ENCODE results near the gene MIS12. TPM values are rescaled to one million over a fixed set of nuclear protein-coding genes. Genes with fewer than 3 reads are reported as not detected.

The MIS12 gene
- total RNA-seq (10 to 100 TPM; 14.6 to 16.1 TPM), polyA plus RNA-seq (10 to 100 TPM in 1 of 2 donors, 1 to 10 TPM in 1; 7.3 to 11.2 TPM)
- long read RNA-seq, donor 1, transcript MIS12-202 (2 exons, 2,204 nt) = major isoform, 38 of 48 reads
- long read RNA-seq, donor 1, partial matches to known transcripts = 5 of 48 reads
- long read RNA-seq, donor 1, other reads (novel, unspliced or antisense) = 0 of 48 reads
- long read RNA-seq, donor 2, partial matches to known transcripts = 2 of 10 reads
- long read RNA-seq, donor 2, other reads (novel, unspliced or antisense) = 1 of 10 reads

DNA sequence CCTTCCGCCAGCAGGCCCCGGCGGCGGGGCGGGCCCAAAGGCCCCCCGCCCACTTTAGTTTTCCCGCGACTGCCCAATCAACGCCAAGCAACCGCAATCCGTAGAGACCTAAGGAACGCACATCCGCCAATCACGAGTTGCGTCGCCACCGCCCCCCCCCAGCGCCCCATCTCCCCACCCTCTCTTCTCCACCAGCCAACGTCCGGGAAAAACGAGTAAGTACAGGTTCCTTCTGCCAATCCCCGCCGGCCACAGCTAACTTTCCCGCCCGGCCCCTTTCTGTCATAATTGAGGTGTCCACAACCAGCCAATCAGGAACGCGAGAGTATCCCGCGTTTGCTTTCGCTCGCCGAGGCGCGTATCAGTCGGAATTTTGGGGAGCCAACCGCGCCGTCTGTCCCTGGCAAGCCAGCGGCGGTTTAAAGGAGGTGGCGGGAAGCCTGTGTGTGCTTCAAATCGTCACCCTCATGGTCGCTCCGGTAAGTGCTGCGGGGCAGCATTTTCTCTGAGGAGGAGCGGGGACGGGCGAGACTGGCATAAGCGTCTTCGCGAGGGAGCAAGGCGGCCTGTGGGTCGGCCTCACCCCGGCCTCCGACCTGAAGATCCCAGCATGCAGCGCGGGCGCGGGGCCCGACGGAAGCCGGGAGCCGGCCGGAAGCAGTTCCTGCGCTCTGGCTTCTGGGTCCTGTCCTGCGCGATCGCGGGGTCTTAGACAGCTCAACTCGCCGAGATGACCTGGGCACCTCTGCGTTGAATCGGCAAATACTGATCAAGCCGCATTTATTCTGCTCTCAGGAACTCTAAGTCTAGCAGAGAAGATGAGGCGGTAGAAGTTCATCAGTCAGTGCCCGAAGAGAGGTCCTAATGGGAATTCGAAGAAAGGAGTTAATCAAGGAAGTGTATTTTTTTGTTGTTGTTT is at the start of gene MIS12:
Gene MIS12, plus strand, starts transcription at position 361 of the 919 bp plus-strand sequence. CDS start 2,297 bp downstream, outside the sequence.
- H3K4me1 ChIP-seq (ENCODE audit: control insufficient read depth in 1 of 2, insufficient read depth in 2 of 2, low read length in 2 of 2) = no peaks in the 10 kb centered on the region
- WGBS, 2 donors = 1% methylated on average over 64 to 77 of the region's 77 CpGs
- H3K9me3 ChIP-seq (ENCODE audit: control insufficient read depth, low read length) = no peaks in the 10 kb centered on the region
- ATAC-seq (ENCODE audit: low FRiP score) = peak; percentile 97
- no peaks in the 10 kb centered on the region for H3K27me3 ChIP-seq (ENCODE audit: control insufficient read depth in 1 of 2, insufficient read depth in 2 of 2, low read length in 1 of 2)
- peak within 1 kb of the TSS; percentile 71 to 99 for H3K27ac ChIP-seq (ENCODE audit: low read depth in 1 of 2, low read length in 2 of 2)
- DNase-seq = peak; percentile 99
- H3K36me3 ChIP-seq (ENCODE audit: control insufficient read depth in 1 of 2, insufficient read depth in 2 of 2, low read length in 1 of 2) = peaks cover 0 to 4% of the 10 kb centered on the region in 2 donors
- peak within 1 kb of the TSS; percentile 62 to 86 for H3K4me3 ChIP-seq (ENCODE audit: low read length in 2 of 2)
- intact Hi-C loops (cut with DNase I) = loop anchor here (2.0 to 5.0 kb wide), 3 partner anchors 18 to 96 kb away; partner anchors contain the start of genes DHX33 (in 2 of the 2) and NLRP1 (in 1 of the 2)

- intact Hi-C loops (cut with DNase I) = loop anchor here in 1 of 2 donors (2.0 kb wide), 1 partner anchor 247 kb away; the partner anchor contains the start of gene ZNF594
- Histone ChIP-seq H3K4me3 (ENCODE audit: low read length in 2 of 2) (peak overlapping the region; percentile 19 to 90), H3K36me3 (ENCODE audit: control insufficient read depth in 1 of 2, insufficient read depth in 2 of 2, low read length in 1 of 2) (peaks cover 5 to 7% of the 10 kb centered on the region in 2 donors), H3K27ac (ENCODE audit: low read depth in 1 of 2, low read length in 2 of 2) (no peak overlapping the region), H3K4me1 (ENCODE audit: control insufficient read depth in 1 of 2, insufficient read depth in 2 of 2, low read length in 2 of 2) (no peaks in the 10 kb centered on the region), H3K27me3 (ENCODE audit: control insufficient read depth in 1 of 2, insufficient read depth in 2 of 2, low read length in 1 of 2) (no peaks in the 10 kb centered on the region), H3K9me3 (ENCODE audit: control insufficient read depth, low read length) (no peaks in the 10 kb centered on the region)
- WGBS, 2 donors = 65 to 67% methylated on average over 5 of the region's 5 CpGs
- no peak for DNase-seq
- no peak for ATAC-seq (ENCODE audit: low FRiP score)
These were observed 48.5 kb upstream of the MIS12 start for GRCh38 chr17:5437721-5438317.

- DNase-seq (peak; percentile 93 to 97), ATAC-seq (ENCODE audit: low FRiP score) (peak; percentile 99)
- H3K27ac ChIP-seq (ENCODE audit: low read depth in 1 of 2, low read length in 2 of 2) = peak within 1 kb of the TSS; percentile 49 to 80
- intact Hi-C loops (cut with DNase I) = loop anchor here in 1 of 2 donors (1.0 to 2.0 kb wide), 3 partner anchors 20 to 248 kb away; partner anchors contain the start of genes NUP88 and ZNF594
- WGBS, 2 donors = 0% methylated on average over 69 to 75 of the region's 75 CpGs
- H3K4me1 ChIP-seq (ENCODE audit: control insufficient read depth in 1 of 2, insufficient read depth in 2 of 2, low read length in 2 of 2) = no peaks in the 10 kb centered on the region
- H3K4me3 ChIP-seq (ENCODE audit: low read length in 2 of 2) = peak within 1 kb of the TSS; percentile 19 to 90
- no peaks in the 10 kb centered on the region for H3K9me3 ChIP-seq (ENCODE audit: control insufficient read depth, low read length)
- H3K27me3 ChIP-seq (ENCODE audit: control insufficient read depth in 1 of 2, insufficient read depth in 2 of 2, low read length in 1 of 2) = no peaks in the 10 kb centered on the region
- H3K36me3 ChIP-seq (ENCODE audit: control insufficient read depth in 1 of 2, insufficient read depth in 2 of 2, low read length in 1 of 2) = peaks cover 4 to 5% of the 10 kb centered on the region in 2 donors
These were observed 47.5 kb upstream of the MIS12 start, which contains the start of gene C1QBP for GRCh38 chr17:5438716-5439445. Gene C1QBP, minus strand, starts transcription at chr17:5439155. Its CDS starts 82 bp downstream, at chr17:5439073.

DNA sequence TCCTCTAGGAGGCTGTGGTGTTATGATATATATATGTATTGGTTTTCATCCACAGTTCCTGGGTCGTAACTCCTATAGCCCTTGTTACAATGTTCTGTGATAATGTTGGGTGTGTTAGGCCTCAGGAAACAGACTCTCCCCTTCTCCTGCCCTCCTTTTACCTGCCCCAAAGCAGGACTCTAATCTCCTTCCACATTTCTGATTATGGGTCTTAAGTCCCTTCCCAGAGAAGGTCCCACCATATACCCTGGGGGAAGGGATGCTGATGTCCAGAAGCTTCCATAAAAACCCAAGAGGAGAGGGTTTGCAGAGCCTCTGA is 47.0 kb upstream of the MIS12 start:
- Histone ChIP-seq H3K27me3 (ENCODE audit: control insufficient read depth in 1 of 2, insufficient read depth in 2 of 2, low read length in 1 of 2) (no peaks in the 10 kb centered on the region), H3K4me1 (ENCODE audit: control insufficient read depth in 1 of 2, insufficient read depth in 2 of 2, low read length in 2 of 2) (no peaks in the 10 kb centered on the region), H3K4me3 (ENCODE audit: low read length in 2 of 2) (peak overlapping the region in 1 of 2 donors; percentile 90), H3K36me3 (ENCODE audit: control insufficient read depth in 1 of 2, insufficient read depth in 2 of 2, low read length in 1 of 2) (peaks cover 4% of the 10 kb centered on the region in 2 donors), H3K27ac (ENCODE audit: low read depth in 1 of 2, low read length in 2 of 2) (peak overlapping the region; percentile 49 to 80), H3K9me3 (ENCODE audit: control insufficient read depth, low read length) (no peaks in the 10 kb centered on the region)
- 11 to 24% methylated on average over 1 of the region's 1 CpG for WGBS, 2 donors
- DNase-seq (no peak), ATAC-seq (ENCODE audit: low FRiP score) (no peak)
- intact Hi-C loops (cut with DNase I) = loop anchor here in 1 of 2 donors (1.0 to 2.0 kb wide), 3 partner anchors 20 to 249 kb away; partner anchors contain the start of genes NUP88 and ZNF594

DNA sequence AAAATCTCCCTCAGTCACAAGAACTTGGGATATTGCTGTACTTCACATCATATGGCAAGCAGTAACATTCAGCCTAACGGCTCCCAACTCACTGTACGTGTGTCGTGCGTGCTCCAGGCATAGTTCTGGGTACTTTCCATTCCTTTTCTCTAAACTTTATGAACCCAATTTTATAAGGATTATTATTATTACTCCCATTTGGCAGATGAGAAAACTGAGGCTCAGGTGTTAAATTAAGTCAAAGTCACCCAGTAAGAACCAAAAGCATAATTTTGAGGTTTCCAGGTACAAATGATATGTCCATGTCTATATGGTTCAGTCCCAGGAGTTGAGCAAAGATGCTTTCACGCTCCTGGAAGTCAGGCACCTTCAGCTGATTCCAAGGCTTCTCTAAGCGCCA is 42.6 kb upstream of the MIS12 start:
- Histone ChIP-seq H3K27me3 (ENCODE audit: control insufficient read depth in 1 of 2, insufficient read depth in 2 of 2, low read length in 1 of 2) (no peaks in the 10 kb centered on the region), H3K36me3 (ENCODE audit: control insufficient read depth in 1 of 2, insufficient read depth in 2 of 2, low read length in 1 of 2) (peaks cover under 1 to 2% of the 10 kb centered on the region in 2 donors), H3K9me3 (ENCODE audit: control insufficient read depth, low read length) (no peaks in the 10 kb centered on the region), H3K4me3 (ENCODE audit: low read length in 2 of 2) (no peak overlapping the region), H3K4me1 (ENCODE audit: control insufficient read depth in 1 of 2, insufficient read depth in 2 of 2, low read length in 2 of 2) (no peaks in the 10 kb centered on the region), H3K27ac (ENCODE audit: low read depth in 1 of 2, low read length in 2 of 2) (no peak overlapping the region)
- intact Hi-C loops (cut with DNase I) = loop anchor here in 1 of 2 donors (5.0 kb wide), 1 partner anchor 196 kb away; no protein-coding TSS in a partner anchor
- no peak for DNase-seq
- WGBS, 2 donors = 95 to 96% methylated on average over 6 of the region's 6 CpGs
- ATAC-seq (ENCODE audit: low FRiP score) = no peak

GRCh38 chr17:5444209-5444608 is 42.2 kb upstream of the MIS12 start:
- DNase-seq (no peak), ATAC-seq (ENCODE audit: low FRiP score) (no peak)
- Histone ChIP-seq H3K36me3 (ENCODE audit: control insufficient read depth in 1 of 2, insufficient read depth in 2 of 2, low read length in 1 of 2) (peaks cover 2% of the 10 kb centered on the region in 2 donors), H3K27me3 (ENCODE audit: control insufficient read depth in 1 of 2, insufficient read depth in 2 of 2, low read length in 1 of 2) (no peaks in the 10 kb centered on the region), H3K9me3 (ENCODE audit: control insufficient read depth, low read length) (no peaks in the 10 kb centered on the region), H3K4me1 (ENCODE audit: control insufficient read depth in 1 of 2, insufficient read depth in 2 of 2, low read length in 2 of 2) (no peaks in the 10 kb centered on the region), H3K4me3 (ENCODE audit: low read length in 2 of 2) (no peak overlapping the region), H3K27ac (ENCODE audit: low read depth in 1 of 2, low read length in 2 of 2) (no peak overlapping the region)
- WGBS, 2 donors = 92 to 95% methylated on average over 22 of the region's 22 CpGs
- intact Hi-C loops (cut with DNase I) = loop anchor here in 1 of 2 donors (5.0 kb wide), 1 partner anchor 197 kb away; no protein-coding TSS in a partner anchor

GRCh38 chr17:5446786-5447185 is 39.6 kb upstream of the MIS12 start:
- Histone ChIP-seq H3K36me3 (ENCODE audit: control insufficient read depth in 1 of 2, insufficient read depth in 2 of 2, low read length in 1 of 2) (peaks cover 2 to 6% of the 10 kb centered on the region in 2 donors), H3K4me1 (ENCODE audit: control insufficient read depth in 1 of 2, insufficient read depth in 2 of 2, low read length in 2 of 2) (no peaks in the 10 kb centered on the region), H3K9me3 (ENCODE audit: control insufficient read depth, low read length) (no peaks in the 10 kb centered on the region), H3K4me3 (ENCODE audit: low read length in 2 of 2) (no peak overlapping the region), H3K27me3 (ENCODE audit: control insufficient read depth in 1 of 2, insufficient read depth in 2 of 2, low read length in 1 of 2) (no peaks in the 10 kb centered on the region), H3K27ac (ENCODE audit: low read depth in 1 of 2, low read length in 2 of 2) (no peak overlapping the region)
- intact Hi-C loops (cut with DNase I) = no loop called here
- no peak for DNase-seq
- 88% methylated on average over 8 of the region's 8 CpGs for WGBS, 2 donors
- ATAC-seq (ENCODE audit: low FRiP score) = no peak

Measured in aorta (tissue), 5 donors.